Measurements from ENCODE around the gene MCM7.
A peak's percentile ranks its signal among the peaks of the same experiment; 100 is the strongest.

Gene MCM7

GRCh38 chr7:100122568-100122967, 21.4 kb upstream of the MCM7 start:
- DNase-seq (ENCODE audit: low spot score) = no peak

DNA sequence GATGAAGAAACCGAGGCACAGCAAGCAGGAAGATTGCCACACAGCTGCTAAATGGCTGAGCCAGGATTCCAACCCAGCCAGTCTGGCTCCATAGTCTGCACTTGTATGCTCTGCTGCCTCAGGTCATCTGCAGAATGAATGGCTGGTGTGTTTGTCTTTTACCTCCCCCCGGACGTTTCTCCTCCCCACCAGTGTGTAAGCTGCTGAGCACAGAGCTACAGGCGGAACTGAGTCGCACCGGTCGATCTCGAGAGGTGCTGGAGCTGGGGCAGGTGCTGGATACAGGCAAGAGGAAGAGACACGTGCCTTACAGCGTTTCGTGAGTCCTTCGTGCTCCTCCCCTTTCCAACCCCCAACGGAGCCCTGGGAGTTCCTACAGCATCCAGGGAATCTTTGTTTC, 20.9 kb upstream of the MCM7 start:
- DNase-seq (ENCODE audit: low spot score) = no peak

GRCh38 chr7:100120733-100121036, 19.5 kb upstream of the MCM7 start:
- no peak for DNase-seq (ENCODE audit: low spot score)

DNA sequence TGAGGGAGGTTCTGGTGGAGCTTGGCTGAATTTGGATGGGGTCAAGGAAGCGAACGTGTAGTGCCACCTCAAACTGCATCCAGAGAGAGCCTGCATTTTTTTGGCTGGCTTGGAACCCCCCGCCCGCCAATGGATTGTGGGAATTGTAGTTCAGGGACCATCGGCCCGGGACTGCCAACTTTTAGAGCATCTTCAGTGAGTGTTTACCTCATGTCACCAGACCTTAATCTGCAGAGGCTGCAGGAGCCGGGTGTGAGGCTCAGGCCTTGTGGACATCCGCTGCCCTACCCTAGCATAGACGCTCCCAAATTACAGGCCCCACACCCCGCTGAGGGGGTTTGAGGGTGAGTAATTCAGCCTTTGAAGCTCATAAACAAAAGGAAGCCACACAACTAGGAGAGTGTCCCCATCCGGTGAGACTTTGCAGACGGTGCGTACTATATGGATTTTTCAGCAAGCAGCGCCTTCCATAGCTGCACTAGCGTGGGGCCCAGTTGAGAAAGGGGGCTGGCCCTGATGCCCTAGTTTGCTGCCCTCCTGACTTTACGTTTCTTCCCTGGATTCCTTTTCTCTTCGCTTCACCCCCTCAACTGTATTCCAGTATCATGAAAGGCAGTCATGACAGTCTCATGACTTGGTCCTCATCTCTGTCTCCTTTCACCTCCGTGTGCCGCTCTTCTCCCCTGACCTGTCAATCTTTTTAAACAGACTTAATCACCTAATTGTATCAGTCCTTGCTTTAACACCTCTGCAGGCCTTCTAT, 19.0 kb upstream of the MCM7 start:
- peak; percentile 75 for DNase-seq (ENCODE audit: low spot score)

- DNase-seq (ENCODE audit: low spot score) = peak; percentile 96
These were observed 18.1 kb upstream of the MCM7 start, which contains the start of the genes CNPY4 and TAF6 for GRCh38 chr7:100119072-100119969. CNPY4 (plus strand) TSS chr7:100119634; CDS start chr7:100119745, 111 bp downstream. TAF6 (minus strand) TSS chr7:100119358; CDS start chr7:100114209, 5,149 bp downstream.

DNA sequence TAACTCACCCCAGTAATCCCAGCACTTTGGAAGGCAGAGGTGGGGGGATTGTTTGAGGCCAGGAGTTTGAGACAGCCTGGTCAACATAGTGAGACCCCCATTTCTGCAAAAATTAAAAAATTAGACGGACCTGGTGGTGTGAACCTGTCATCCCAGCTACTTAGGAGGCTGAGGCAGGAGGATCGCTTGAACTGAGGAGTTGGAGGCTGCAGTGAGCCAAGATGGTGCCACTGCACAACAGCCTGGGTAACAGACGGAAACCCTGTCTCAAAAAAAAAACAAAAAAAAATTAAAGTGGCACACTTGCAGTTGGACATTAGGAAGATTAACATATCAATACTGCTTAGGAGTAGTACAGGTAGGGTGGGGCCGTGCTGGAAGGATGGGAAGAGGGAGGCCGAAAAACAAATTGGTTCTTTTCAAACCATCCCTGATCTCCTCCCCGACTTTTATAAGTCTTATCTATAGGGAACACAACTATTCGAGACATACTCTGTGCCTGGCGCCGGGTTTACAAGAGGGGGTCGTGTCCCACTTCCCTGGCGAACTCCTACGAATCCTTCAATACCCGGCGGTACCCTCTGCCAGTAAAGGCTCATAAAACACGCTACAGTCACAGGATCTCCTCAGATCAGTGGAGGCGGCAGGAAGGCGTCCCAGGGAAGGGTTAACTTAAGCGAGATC, 17.3 kb upstream of the MCM7 start:
- no peak for DNase-seq (ENCODE audit: low spot score)

DNA sequence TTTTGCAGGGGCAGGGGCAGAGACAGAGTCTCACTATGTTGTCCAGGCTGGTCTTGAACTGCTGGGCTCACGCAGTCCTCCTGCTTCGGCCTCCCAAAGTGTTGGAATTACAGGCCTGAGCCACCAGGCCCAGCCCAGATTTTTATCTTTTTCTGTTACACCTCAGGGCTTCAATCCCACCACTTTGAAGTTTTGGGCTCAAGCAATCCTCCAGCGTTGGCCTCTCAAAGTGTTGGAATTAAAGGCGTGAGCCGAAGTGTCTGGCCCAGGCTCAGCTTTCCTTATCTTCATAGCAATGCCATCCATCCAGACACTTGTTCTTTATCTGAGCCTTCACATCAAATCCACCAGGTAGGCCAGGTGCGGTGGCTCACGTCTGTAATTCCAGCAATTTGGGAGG, 13.8 kb upstream of the MCM7 start:
- DNase-seq (ENCODE audit: low spot score) = no peak

DNA sequence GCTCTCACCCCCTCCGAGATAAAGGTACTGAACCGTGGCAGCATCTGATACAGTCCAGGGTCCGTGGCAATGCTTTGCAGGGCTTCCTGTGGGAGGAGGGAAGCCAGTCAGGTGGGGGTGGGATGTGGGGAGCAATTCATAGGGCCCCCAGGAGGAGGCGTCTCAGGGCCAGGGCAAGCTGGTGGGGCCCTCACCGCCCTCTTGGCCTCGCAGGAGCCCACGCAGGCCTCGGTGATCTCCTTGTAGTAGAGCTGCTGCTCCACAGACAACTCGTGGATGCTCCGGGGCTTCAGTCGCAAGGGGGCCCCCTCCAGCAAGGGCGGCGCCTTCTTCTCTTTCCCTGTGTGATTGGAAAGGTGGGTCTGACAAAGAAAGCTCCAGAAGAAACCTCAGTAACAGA, 10.7 kb upstream of the MCM7 start:
- DNase-seq (ENCODE audit: low spot score) = no peak

GRCh38 chr7:100111156-100111555, 10.0 kb upstream of the MCM7 start:
- no peak for DNase-seq (ENCODE audit: low spot score)

- DNase-seq (ENCODE audit: low spot score) = no peak
These were observed 8.4 kb upstream of the MCM7 start for GRCh38 chr7:100109521-100110163.

DNA sequence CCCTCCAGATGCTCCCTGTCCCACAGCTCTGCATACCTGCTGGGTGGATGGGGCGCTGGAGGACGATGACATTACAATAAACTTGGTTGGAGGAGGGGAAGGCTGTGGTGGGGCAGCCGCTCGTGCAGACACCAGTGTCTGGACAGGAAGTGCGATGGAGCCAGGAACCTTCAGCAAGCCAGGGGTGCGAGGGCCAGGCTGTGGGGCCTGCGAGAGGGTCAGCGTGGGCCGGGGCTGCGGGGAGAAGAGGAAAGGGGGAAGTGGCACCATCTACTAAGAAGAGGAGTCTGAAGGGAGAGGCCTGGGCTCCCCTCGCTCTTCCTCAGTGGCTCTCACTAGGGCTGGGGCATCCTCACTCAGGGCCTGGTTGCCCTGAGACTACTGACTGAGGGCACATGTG, 6.7 kb upstream of the MCM7 start:
- DNase-seq (ENCODE audit: low spot score) = no peak

DNA sequence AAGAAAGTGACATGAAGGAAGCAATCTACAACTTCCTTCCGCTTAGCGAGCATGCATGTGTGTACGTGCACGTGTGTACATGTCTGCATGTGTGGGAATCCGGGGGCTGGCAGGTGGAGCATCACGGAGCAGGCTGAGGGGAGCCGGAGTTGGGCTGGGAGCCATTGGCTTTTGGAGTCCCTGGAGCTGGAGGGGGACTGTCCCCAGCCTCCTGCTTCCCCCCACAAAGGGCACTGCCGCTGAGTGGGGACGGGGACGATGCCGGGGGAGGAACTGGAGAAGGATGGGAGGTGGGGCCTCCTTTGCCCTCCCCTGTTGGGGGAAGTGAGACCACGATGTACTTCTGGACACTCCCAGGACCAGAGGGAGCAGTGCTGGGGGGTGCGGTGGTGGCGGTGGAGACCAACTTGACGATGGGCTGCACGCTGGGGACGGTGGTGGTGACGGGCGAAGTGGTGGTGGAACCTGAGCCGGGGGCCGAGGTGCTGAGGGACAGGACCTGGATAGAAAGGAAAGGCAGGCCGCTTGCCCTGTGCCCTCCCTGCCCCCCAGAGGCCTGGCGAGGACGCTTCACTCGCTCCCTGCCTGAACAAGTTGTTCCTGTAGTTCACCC, 6.0 kb upstream of the MCM7 start:
- no peak for DNase-seq (ENCODE audit: low spot score)

DNA sequence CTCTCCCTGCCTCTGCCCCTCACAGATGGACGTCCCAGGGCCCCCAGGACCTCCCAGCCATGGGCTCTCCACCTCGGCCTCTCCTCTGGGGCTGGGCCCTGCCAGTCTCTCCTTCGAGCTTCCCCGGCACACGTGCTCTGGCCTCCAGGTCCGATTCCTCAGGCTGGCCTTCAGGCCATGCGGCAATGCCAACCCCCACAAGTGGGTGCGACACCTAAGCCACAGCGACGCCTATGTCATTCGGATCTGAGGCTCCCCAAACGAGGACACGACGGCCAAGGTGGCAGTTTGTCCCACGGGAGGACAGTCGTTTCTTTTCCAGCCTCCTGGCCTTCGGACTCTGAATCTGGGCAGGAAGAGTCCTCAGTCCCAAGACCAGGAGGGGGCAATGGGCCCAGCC, 5.4 kb upstream of the MCM7 start:
- no peak for DNase-seq (ENCODE audit: low spot score)

DNA sequence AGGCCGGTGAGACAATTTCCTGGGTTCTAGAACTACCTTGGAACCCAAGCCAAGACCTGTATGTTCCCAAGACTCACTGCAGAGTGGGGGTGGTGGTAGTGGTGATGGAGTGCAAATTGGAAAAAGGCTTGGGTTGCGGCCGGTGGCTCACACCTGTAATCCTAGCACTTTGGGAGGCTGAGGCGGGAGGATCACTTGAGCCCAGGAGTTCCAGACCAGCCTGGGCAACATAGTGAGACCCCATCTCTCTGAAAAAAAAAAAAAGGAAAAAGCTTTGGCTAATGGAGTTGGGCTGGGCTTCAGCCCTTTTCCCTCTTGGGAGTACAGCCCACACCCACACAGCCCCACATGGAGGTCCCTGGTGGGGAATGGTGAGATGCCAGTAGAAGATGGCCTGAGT, 4.3 kb upstream of the MCM7 start:
- no peak for DNase-seq (ENCODE audit: low spot score)

DNA sequence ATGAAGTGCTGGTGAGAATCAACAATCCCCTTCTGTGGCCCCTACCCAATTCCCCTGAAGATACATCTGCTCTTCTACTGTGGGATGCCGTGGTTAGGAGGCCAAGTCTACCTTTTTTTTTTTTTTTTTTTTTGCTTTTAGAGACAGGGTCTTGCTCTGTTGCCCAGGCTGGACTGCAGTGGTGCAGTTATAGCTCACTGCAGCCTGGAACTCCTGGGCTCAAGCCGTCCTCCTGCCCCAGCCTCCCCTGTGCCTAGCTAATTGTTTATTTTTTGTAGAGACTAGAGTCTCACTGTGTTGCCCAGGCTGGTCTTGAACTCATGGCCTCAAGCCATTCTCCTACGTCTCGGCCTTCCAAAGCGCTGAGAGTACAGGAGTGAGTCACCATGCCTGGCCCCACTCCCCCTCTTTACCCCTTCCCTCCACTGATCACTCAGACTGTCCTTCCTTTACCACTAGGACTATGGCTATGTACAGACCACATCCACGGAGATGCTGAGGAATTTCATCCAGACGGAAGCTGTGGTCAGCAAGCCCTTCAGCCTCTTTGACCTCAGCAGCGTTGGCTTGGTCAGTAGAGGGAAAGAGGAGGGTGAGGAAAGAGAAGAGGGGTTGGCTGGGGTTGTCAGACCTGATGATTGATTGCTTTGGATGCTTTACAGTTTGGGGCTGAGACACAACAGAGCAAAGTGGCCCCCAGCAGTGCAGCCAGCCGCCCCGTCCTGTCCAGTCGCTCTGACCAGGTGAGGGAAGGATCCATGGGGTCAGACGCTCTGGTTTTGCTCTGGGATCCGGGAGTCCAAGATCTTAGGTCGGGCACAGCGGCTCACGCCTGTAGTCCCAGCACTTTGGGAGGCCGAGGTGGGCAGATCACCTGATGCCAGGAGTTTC, 2.0 kb upstream of the MCM7 start:
- no peak for DNase-seq (ENCODE audit: low spot score)

GRCh38 chr7:100100420-100101015, 679 bp downstream of the MCM7 start:
- DNase-seq (ENCODE audit: low spot score) = peak; percentile 89

DNA sequence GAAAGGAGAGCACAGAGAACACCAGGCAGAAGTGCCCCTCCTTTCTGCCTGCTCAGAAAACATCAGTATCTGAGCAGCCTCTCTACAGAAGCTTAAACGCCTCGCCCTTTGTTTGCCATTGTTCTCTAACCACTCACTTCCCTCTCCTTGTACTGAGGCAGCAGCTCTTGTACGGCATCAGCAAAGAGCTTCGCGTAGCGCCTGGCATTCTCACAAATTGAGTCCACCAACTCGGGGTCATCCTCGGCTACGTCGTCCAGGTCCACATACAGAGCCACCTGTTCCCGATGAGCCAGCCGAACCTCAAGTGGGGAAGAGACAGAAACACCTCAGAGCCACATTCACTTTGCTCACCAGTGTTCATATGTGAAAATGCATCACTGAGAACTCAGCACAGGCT, 1.7 kb downstream of the MCM7 start:
- no peak for DNase-seq (ENCODE audit: low spot score)

DNA sequence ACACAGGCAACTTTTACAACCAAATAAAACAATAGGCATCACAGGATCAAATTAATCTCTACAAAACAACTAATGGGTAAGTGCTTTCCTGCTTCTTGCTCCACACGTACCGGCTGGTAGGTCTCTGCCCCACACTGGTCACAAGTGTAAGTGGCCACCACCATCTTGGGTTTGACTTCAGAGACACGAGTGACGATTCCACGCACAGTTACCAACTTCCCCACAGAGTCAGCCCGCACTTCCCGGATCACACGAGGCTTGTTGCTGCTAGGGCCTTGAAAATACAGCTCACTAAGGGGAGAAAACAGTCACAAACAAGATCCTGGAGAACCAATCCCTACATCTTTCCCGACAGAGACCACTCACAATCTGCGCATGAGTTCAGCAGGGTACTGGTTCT, 2.3 kb downstream of the MCM7 start:
- no peak for DNase-seq (ENCODE audit: low spot score)

- DNase-seq (ENCODE audit: low spot score) = no peak
These were observed 5.5 kb downstream of the MCM7 start for GRCh38 chr7:100095704-100096103.

- DNase-seq (ENCODE audit: low spot score) = no peak
These were observed 5.9 kb downstream of the MCM7 start for GRCh38 chr7:100095289-100095688.
